Stimulated activated CD8-positive, alpha-beta memory T cell treated with anti-CD3 and anti-CD28 coated beads, Interleukin-7, amount 100 ng/mL, for 4 hours (primary cell): ENCODE data around the gene ADAMTS12.

ENCODE experiments used
- DNase-seq, 2 donors: peaks; one replicate each; pipeline ENCODE4 v3.0.0-alpha.2; 2020; ENCODE audit warnings: low read depth in 2 of 2

The ADAMTS12 gene

DNA sequence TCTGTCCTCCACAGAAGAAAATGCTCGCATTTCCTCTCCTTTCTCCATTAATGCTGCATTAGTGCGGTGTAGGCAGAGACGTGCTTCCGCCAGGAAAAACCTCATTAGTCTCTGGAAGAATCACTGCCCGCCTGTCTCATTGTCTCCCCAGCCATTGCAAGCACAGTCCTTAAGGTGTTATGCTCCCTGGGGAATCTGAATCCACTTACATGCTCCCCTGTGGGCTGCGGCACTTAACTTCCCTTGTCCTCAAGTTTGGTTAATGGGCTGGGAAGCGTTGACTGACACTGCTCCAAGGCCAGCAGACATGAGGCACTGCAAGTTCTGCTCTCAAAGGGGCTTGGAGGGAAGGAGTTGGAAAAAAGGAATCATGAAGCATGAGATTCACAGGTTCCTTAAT lies 409.5 kb downstream of the ADAMTS12 start:
- no peak for DNase-seq

DNA sequence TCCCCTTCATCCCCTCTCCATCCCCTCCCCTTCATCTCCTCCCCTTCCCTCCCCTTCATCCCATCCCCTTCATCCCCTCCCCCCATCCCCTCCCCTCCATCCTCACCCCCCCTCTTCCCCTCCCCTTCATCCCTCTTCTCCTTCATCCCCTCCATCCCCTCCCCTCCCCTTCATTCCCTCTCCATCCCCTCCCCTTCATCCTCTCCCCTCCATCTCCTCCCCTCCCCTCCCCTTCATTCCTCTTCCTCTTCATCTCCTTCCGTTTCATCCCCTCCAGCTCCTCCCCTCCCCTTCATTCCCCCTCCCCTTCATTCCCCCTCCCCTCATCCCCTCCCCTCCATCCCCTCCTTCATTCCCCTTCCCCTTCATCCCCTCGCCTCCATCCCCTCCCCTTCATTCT lies 410.9 kb downstream of the ADAMTS12 start:
- DNase-seq: no peak

DNA sequence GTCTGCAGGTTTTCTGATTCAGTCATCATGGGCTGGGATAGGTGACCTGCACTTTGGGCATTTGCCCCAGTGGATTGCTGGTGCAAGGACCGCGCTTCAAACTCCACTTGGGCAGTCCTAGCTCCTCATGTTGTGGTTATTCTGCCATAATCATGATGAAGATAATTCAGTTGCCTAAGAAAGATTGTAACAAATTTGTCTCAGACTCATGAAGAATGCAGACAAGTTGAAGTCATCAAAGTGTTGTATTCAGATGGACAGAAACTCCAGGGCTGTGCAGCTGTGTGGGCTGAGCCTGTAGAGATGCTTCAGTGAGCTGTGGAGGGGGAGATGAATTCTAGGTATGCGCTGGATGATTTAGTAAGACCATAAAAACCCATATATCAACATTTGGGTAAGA lies 412.5 kb downstream of the ADAMTS12 start:
- no peak for DNase-seq

DNA sequence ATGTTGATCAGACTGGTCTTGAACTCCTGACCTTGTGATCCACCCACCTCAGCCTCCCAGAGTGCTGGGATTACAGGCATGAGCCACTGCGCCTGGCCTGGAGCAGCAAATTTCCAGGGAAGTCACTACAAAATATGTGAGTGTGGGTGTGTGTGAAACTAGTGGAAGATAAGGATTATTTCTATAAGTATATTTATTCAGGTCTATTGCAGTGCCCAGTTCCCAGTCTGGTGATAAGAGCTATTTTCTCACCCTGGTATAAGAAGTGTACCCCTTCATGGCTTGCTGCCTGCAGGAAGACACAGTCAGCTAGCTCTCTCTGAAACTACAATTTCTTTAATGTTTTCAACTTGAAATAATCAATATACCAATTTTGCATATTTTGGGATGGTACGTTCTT lies 414.0 kb downstream of the ADAMTS12 start:
- DNase-seq: no peak

DNA sequence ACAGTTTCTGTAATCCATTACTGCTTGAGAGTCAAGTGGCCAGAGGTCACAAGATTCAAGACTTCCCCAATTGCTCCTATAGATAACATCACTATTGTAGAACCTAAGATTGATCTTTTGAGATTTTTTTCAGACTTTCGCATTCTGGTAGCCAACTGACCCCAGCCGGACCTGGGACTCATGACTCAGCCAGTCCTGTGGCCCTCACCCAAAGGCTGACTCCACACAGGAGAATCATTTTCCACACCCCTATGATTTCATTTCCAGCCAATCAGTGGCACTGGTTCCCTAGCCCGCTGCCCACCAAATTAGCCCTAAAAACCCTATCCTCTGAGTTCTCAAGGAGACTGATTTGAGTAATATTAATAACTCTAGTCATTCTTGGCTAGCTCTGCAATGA lies 414.8 kb downstream of the ADAMTS12 start:
- DNase-seq: no peak

DNA sequence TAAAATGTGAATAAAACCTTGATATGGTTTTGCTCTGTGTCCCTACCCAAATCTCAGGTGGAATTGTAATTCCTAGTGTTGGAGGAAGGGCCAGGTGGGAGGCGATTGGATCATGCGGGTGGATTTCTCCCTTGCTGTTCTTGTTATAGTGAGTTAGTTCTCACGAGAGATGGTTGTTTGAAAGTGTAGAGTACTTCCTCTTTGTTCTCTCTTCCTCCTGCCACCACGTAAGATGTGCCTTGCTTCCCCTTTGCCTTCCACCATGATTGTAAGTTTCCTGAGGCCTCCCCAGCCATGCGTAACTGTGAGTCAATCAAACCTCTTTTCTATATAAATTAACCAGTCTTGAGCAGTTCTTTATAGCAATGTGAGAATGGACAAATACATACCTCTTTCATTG lies 416.1 kb downstream of the ADAMTS12 start:
- no peak for DNase-seq

DNA sequence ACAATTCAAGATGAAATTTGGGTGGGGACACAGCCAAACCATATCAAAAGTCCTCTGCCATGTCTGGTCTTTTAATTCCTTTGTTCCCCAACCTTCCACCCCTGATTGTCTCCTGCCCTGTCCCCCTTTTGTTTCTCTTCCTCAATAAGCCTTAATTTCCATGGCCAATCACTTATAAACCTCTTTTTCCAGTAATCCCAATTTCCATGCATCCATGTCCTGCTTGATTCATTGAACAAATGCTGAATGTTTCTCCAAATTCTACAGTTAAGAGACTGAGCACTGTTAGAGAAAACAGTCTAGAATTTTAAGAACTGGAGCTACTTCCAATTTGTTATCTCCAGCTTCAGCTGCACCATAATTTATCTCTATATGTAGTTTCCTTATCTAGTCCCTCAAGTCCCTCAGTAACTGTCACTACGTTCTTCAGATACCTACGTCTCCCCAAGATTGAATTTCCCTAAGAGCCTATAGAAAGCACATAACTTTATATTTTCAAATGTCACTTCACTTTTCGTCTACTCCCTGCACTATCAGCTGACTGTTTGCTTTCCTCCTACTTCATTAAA lies 416.8 kb downstream of the ADAMTS12 start:
- no peak for DNase-seq

DNA sequence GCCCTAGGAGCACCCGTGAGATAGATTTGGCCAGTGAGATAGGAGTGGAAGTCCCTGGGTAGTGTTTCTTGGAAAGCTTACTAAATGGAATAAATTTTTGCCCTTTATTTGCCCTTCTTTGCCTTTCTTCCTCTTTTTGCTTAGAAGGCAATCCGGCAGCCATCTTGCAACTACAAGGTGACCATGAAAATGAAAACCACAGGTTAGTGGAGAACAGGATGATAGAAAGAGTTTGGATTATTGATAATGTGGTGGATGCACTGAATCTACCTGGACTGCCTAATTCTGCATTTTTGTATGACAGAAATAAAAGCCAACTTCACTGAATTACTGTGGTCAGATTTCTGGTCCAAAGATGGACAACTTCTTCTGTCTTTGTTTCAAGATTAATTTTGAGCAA lies 417.8 kb downstream of the ADAMTS12 start:
- DNase-seq: no peak
